ENCODE data around the gene FKBP10. TPM values are rescaled to one million over a fixed set of nuclear protein-coding genes. Genes with fewer than 3 reads are reported as not detected.
A peak's percentile ranks its signal among the peaks of the same experiment; 100 is the strongest.

The FKBP10 gene
- polyA plus RNA-seq, 2 of the 4 experiments (the other 2 are of a cell fraction) = 109 to 119 TPM

GRCh38 chr17:41844971-41845370 is 32.2 kb downstream of the FKBP10 start:
- WGBS (ENCODE audit: missing lambda C conversion rate) = 87% methylated on average over 6 of the region's 6 CpGs
- Histone ChIP-seq H3K4me1 (peaks cover 9% of the 10 kb centered on the region; the same call in 2 of the 3 replicates), H3K27ac (no peak overlapping the region), H3K9me3 (no peaks in the 10 kb centered on the region), H3K4me2 (no peak overlapping the region), H3K4me3 (no peak overlapping the region)
- DNase-seq (ENCODE audit: low read depth in 1 of 2, low spot score in 1 of 2) (no peak), FAIRE-seq (no peak), ATAC-seq (0 out of 6 replicates have a peak, but pooled peaks of 1 of the 2 experiments have one; percentile 10)
- CTCF ChIA-PET = interaction anchor here (1.5 kb wide), 1 partner anchor 107 kb away, joined by 3 read pairs; no protein-coding TSS in a partner anchor
- POLR2A ChIA-PET = no interaction called here
- TF ChIP-seq EHF (CRISPR knock-in tag; IDR thresholded peaks at IDR 0.05) = no peak
- no peak for TF ChIP-seq PHF8 (IDR thresholded peaks at IDR 0.05; ENCODE audit: borderline replicate concordance, low read depth)
- TF ChIP-seq SREBF2 (IDR thresholded peaks at IDR 0.05) = no peak
- no peak for TF ChIP-seq CBX8 (IDR thresholded peaks at IDR 0.05)
- TF ChIP-seq JUN (IDR thresholded peaks at IDR 0.05) = no peak
- no peak for TF ChIP-seq CBX2 (IDR thresholded peaks at IDR 0.05; ENCODE audit: borderline replicate concordance, low read depth)
- TF ChIP-seq ELK1 (IDR thresholded peaks at IDR 0.05; ENCODE audit: low read depth, low read length) = no peak
- no peak for TF ChIP-seq MAZ (IDR thresholded peaks at IDR 0.05; ENCODE audit: borderline replicate concordance, low read depth, low read length)
- no peak for TF ChIP-seq EHMT2 (IDR thresholded peaks at IDR 0.05; ENCODE audit: low read depth)
- TF ChIP-seq FOXS1 (CRISPR knock-in tag; IDR thresholded peaks at IDR 0.05) = no peak
- TF ChIP-seq E2F6 (IDR thresholded peaks at IDR 0.05; ENCODE audit: borderline replicate concordance, low read depth) = no peak
- TF ChIP-seq CHD2 (IDR thresholded peaks at IDR 0.05; ENCODE audit: low read length, partially characterized antibody) = no peak
- TF ChIP-seq TP53 (CRISPR knock-in tag; IDR thresholded peaks at IDR 0.05) = no peak

- CTCF ChIA-PET = interaction anchor here (1.3 to 5.6 kb wide), 7 partner anchors 11 to 153 kb away, joined by 5 to 25 read pairs (median 6); partner anchors contain the start of genes JUP, KLHL10, KLHL11 and NT5C3B
- peaks cover 12% of the 10 kb centered on the region; the same call in 2 of the 3 replicates for H3K4me1 ChIP-seq
- POLR2A ChIA-PET = interaction anchor here (0.8 kb wide), 1 partner anchor 160 kb away, joined by 3 read pairs; the partner anchor contains the start of gene EIF1
- no peak for FAIRE-seq
- no peak overlapping the region for H3K27ac ChIP-seq
- H3K4me3 ChIP-seq = no peak overlapping the region
- no peak for DNase-seq (ENCODE audit: low read depth in 1 of 2, low spot score in 1 of 2)
- no peak overlapping the region for H3K4me2 ChIP-seq
- ATAC-seq = no peak
- TF ChIP-seq JUNB (IDR thresholded peaks at IDR 0.05) = no peak
- no peak for TF ChIP-seq FOSL2 (IDR thresholded peaks at IDR 0.05)
- TF ChIP-seq FOSL2 (CRISPR knock-in tag; IDR thresholded peaks at IDR 0.05) = no peak
- TF ChIP-seq ZC3H11A (IDR thresholded peaks at IDR 0.05) = no peak
- no peak for TF ChIP-seq ZSCAN20 (CRISPR knock-in tag; IDR thresholded peaks at IDR 0.05)
- no peak for TF ChIP-seq PBX3 (IDR thresholded peaks at IDR 0.05)
- TF ChIP-seq CTCF (IDR thresholded peaks at IDR 0.05) = no peak
- TF ChIP-seq RAD21 (conservative IDR thresholded peaks at IDR 0.05 in 1 of 2, IDR thresholded peaks at IDR 0.05 in 1 of 2) = no peak
- TF ChIP-seq HEYL (CRISPR knock-in tag; IDR thresholded peaks at IDR 0.05) = no peak
- TF ChIP-seq EHF (CRISPR knock-in tag; IDR thresholded peaks at IDR 0.05) = no peak
- TF ChIP-seq KDM1A (IDR thresholded peaks at IDR 0.05; ENCODE audit: low read depth) = no peak
- TF ChIP-seq EHMT2 (IDR thresholded peaks at IDR 0.05; ENCODE audit: low read depth) = no peak
- no peak for TF ChIP-seq POLR2A (IDR thresholded peaks at IDR 0.05; ENCODE audit: low read length)
- no peak for TF ChIP-seq SMC3 (IDR thresholded peaks at IDR 0.05)
- TF ChIP-seq CBX2 (IDR thresholded peaks at IDR 0.05; ENCODE audit: borderline replicate concordance, low read depth) = no peak
- no peak for TF ChIP-seq FOXS1 (CRISPR knock-in tag; IDR thresholded peaks at IDR 0.05)
- no peak for TF ChIP-seq HOXA7 (CRISPR knock-in tag; IDR thresholded peaks at IDR 0.05)
- no peak for TF ChIP-seq ZNF302 (CRISPR knock-in tag; IDR thresholded peaks at IDR 0.05)
- H3K9me3 ChIP-seq = no peaks in the 10 kb centered on the region
- 85% methylated on average over 4 of the region's 4 CpGs for WGBS (ENCODE audit: missing lambda C conversion rate)
Observed at GRCh38 chr17:41848788-41849187, 36.0 kb downstream of the FKBP10 start.

All from A549 (cell line).